Measurements from ENCODE around the gene HRH1. TPM values are rescaled to one million over a fixed set of nuclear protein-coding genes. Genes with fewer than 3 reads are reported as not detected.
"Not testable (repeated sequence)": the region's sequence is repeated elsewhere in the genome, so short reads cannot be mapped to it uniquely, and the experiment has no call there.

The HRH1 gene
- total RNA-seq, 1 donor from 2014 or later: not detected

GRCh38 chr3:11170052-11170770 is 15.9 kb downstream of the HRH1 start:
- no peak for DNase-seq
- peaks cover 9% of the 10 kb centered on the region for H3K4me1 Mint-ChIP-seq (ENCODE audit: low read depth, unreplicated experiment)
- H3K9me3 Mint-ChIP-seq (ENCODE audit: unreplicated experiment): peaks cover 25% of the 10 kb centered on the region
- peaks cover 8% of the 10 kb centered on the region for H3K36me3 Mint-ChIP-seq (ENCODE audit: unreplicated experiment)
- H3K27ac Mint-ChIP-seq (ENCODE audit: unreplicated experiment): no peak overlapping the region
- H3K4me3 Mint-ChIP-seq (ENCODE audit: unreplicated experiment): no peak overlapping the region
- no peak for TF ChIP-seq CTCF (IDR thresholded peaks at IDR 0.05; ENCODE audit: partially characterized antibody, unreplicated experiment)
- H3K27me3 Mint-ChIP-seq (ENCODE audit: unreplicated experiment): peaks cover 22% of the 10 kb centered on the region

- no peak overlapping the region for H3K4me3 Mint-ChIP-seq (ENCODE audit: unreplicated experiment)
- peaks cover 12% of the 10 kb centered on the region for H3K9me3 Mint-ChIP-seq (ENCODE audit: unreplicated experiment)
- peaks cover 10% of the 10 kb centered on the region for H3K27me3 Mint-ChIP-seq (ENCODE audit: unreplicated experiment)
- H3K4me1 Mint-ChIP-seq (ENCODE audit: low read depth, unreplicated experiment): peaks cover 5% of the 10 kb centered on the region
- peaks cover 8% of the 10 kb centered on the region for H3K36me3 Mint-ChIP-seq (ENCODE audit: unreplicated experiment)
- no peak for DNase-seq
- TF ChIP-seq CTCF (IDR thresholded peaks at IDR 0.05; ENCODE audit: partially characterized antibody, unreplicated experiment): no peak
- no peak overlapping the region for H3K27ac Mint-ChIP-seq (ENCODE audit: unreplicated experiment)
These were observed 17.9 kb downstream of the HRH1 start for GRCh38 chr3:11172096-11172690.

GRCh38 chr3:11173828-11174465 is 19.7 kb downstream of the HRH1 start:
- TF ChIP-seq CTCF (IDR thresholded peaks at IDR 0.05; ENCODE audit: partially characterized antibody, unreplicated experiment): no peak
- DNase-seq: no peak
- peaks cover 5% of the 10 kb centered on the region for H3K27me3 Mint-ChIP-seq (ENCODE audit: unreplicated experiment)
- H3K27ac Mint-ChIP-seq (ENCODE audit: unreplicated experiment): no peak overlapping the region
- no peaks in the 10 kb centered on the region for H3K4me1 Mint-ChIP-seq (ENCODE audit: low read depth, unreplicated experiment)
- H3K9me3 Mint-ChIP-seq (ENCODE audit: unreplicated experiment): peaks cover 3% of the 10 kb centered on the region
- H3K36me3 Mint-ChIP-seq (ENCODE audit: unreplicated experiment): no peaks in the 10 kb centered on the region
- no peak overlapping the region for H3K4me3 Mint-ChIP-seq (ENCODE audit: unreplicated experiment)

DNA sequence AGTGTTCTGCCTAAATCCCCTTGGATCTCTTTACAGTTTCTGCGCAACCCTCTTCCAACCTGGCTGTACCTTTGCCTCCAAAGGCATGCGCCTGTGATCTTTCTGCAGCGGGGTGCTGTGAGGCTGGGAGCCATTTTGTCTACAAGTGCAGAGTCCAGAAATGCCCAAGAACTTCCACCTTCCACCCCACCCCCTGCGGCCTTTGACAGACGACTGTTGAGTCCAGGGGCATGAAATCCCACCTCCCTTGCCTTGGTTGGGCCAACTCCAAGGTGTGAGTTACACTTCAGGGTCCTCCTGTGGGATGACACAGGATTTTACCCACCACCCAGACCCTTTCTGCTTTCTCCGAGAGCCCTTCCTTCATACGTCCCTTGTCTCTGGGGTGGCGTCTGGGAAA is 24.1 kb downstream of the HRH1 start:
- Mint-ChIP-seq H3K4me1 (ENCODE audit: low read depth, unreplicated experiment) (no peaks in the 10 kb centered on the region), H3K27me3 (ENCODE audit: unreplicated experiment) (peaks cover 5% of the 10 kb centered on the region), H3K36me3 (ENCODE audit: unreplicated experiment) (no peaks in the 10 kb centered on the region), H3K9me3 (ENCODE audit: unreplicated experiment) (peaks cover 2% of the 10 kb centered on the region), H3K27ac (ENCODE audit: unreplicated experiment) (no peak overlapping the region), H3K4me3 (ENCODE audit: unreplicated experiment) (no peak overlapping the region)
- no peak for TF ChIP-seq CTCF (IDR thresholded peaks at IDR 0.05; ENCODE audit: partially characterized antibody, unreplicated experiment)
- DNase-seq: no peak

GRCh38 chr3:11184328-11184969 is 30.2 kb downstream of the HRH1 start:
- H3K36me3 Mint-ChIP-seq (ENCODE audit: unreplicated experiment); H3K27ac Mint-ChIP-seq (ENCODE audit: unreplicated experiment); H3K4me1 Mint-ChIP-seq (ENCODE audit: low read depth, unreplicated experiment); H3K9me3 Mint-ChIP-seq (ENCODE audit: unreplicated experiment); H3K27me3 Mint-ChIP-seq (ENCODE audit: unreplicated experiment); DNase-seq; H3K4me3 Mint-ChIP-seq (ENCODE audit: unreplicated experiment): not testable (repeated sequence)

All from glutamatergic neuron (in vitro differentiated cells).